HG03095 (cell line): Measurements from ENCODE around the gene DNM2.

Experiments used
- ATAC-seq: cut with Tn5 transposase; IDR thresholded peaks from one replicate; pipeline ENCODE4 v1.9.1; 2021; ENCODE audit warnings: moderate library complexity; ENCODE audit not compliant: unreplicated experiment

Gene DNM2

DNA sequence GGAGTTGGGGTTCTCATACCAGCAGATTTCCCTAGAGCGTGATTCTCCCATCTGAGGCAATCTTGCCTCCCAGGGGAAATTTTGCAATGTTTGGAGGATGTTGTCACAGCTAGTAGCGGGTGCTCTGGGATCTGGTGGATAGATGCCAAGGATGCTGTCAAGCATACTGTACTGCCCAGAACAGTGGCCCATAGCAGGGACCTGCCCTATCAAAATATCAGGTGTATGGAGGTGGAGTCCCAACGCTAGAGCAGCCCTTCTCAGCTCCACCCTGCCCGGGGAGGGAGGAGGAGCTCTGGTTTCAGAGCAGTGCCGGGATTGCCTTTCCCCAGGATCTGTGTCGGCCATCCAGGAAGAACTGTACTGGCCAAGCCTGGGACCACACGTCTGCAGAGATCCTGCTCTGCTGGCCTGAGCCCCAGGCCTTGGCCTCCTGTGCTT is 27.5 kb upstream of the DNM2 start:
- no peak for ATAC-seq

GRCh38 chr19:10691178-10691881 is 26.5 kb upstream of the DNM2 start:
- ATAC-seq, result no peak

DNA sequence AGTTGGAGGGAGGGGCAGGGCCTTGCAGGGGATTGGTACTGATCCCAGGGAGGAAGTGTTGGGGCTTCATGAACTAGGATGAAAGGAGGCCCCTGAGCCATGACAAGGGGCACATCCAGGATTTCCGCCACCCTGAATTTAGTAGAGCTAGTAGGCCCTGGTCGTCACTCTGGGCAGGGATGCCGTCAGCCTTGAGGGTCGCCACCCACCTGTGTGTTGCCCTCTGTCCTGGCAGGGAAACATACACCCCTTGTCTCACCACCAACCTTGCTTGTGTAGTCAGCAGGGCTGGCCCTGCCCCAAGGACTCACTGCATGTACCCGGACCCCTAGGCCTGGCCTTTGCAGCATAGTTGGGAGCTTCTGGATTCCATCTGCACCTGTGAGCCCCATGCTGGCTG is 26.0 kb upstream of the DNM2 start:
- no peak for ATAC-seq

DNA sequence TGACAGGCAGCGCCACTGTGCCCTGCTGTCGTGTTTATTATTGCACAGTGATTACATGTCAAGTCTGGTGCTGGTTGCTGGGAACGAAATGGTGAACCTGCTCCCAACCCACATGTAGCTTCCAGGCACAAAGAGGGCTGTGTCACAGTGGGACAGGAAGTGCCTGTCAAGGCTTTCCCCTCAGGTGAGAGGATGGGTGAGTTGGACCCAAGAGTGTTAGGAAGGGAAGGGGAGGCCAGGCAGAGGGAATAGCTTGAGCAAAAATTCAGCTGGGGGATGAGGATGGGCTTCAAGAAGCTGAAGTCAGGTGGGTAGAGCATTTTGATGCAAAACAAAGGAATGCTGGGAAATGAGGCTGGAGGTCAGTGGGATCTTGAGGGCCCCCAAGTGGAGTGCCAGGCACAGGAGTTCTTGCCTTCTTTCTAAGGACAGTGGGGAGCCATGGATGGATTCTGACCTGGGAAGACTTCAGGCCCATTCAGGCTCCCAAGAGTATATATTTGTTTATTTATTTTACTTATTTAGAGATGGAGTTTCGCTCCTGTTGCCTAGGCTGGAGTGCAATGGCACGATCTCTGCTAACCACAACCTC is 25.1 kb upstream of the DNM2 start:
- ATAC-seq, result no peak

- no peak for ATAC-seq
Measured at GRCh38 chr19:10694706-10695307, 23.1 kb upstream of the DNM2 start.

DNA sequence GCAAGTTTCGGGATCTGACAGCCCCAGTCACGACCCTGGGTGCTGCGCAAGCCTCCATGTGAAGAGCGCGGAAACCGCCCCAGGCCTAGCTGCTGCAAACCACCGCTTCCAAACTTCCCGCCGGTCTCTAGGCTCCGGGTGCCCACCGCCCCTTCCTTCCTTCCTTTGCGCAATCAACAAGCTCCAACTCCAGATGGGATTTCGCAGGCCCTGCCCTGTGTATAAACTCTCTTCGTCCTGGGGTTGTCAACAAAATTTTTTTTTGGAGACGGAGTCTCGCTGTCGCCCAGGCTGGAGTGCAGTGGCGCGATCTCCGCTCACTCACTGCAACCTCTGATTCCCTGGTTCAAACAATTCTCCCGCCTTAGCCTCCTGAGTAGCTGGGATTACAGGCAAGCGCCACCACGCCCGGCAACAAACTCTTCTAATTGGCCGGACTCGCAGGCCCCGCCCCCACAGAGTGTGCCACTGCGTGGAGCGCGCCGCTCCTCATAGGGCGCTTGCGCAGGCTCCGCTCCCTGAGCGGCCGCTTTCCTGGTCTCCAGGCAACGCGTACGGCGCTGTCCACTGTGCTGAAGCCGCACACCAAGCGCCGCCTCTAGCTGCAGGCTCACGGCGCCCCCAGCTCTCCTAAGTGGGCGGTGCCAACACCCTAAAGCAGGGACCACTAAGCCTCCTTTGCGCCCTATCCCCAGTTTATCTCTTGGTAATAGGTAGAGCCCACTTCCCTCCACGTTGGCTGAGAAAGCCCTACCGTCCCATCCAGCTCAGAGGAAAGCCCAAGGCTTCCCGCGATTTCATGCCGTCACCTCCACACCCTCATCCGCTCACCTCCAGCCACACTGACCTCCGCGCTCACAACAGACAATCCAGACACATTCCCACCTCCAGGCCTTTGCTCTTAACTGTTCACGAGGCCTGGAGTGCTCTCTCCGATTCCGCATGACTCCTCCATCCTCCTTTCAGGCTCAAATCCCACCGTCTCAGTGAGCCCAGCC is 22.2 kb upstream of the DNM2 start:
- no peak for ATAC-seq

DNA sequence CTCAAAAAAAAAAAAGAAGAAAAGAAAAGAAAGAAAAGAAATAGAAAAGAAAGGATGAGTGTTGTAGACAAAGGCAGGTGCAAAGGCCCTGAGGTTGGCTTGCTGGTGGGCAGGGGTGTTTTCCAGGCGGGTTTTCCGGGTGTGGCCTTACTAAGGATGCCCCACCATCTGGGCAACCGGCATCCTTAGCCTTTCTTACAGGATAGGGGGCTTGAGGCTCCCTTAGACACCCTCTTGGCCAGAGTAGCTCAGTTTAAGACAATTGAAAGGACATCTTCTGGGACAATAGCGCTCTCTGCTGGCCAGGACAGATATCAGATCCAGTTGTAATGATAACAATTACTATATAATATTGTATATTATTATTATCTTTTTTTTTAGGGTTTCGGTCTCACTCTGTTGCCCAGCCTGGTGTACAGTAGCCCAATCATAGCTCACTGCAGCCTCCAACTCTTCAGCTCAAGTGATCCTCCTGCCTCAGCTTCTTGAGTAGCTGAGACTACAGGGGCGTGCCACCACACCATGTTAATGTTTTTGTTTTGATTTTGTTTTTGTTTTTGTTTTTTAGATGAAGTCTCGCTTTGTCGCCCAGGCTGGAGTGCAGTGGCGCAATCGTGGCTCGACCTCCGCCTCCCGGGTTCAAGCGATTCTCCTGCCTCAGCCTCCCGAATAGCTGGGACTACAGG is 18.1 kb upstream of the DNM2 start:
- no peak for ATAC-seq

DNA sequence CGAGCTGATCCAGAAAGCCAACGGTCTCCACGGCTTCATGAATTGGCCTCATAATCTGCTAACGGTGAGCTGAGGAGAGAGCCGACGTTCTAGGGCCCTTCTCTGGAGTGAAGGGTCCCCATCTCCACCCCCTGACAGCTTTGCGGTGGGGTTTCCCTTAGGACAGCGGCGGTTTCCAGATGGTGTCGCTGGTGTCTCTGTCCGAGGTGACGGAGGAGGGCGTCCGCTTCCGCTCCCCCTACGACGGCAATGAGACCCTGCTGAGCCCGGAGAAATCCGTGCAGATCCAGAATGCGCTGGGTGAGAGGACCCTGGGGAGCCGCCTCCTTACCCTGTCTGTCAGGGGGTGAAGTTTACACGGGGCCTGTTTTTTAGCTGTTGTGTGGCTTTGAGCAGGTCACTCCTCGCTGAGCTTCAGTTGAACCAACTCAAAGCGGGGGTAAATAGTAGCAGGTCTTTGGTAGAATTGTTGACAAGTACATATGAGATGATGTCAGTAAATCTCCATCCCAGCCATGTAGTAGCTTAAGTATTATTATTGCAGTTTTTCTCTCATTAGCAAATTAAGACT is 15.8 kb upstream of the DNM2 start:
- no peak for ATAC-seq

- no peak for ATAC-seq
Measured at GRCh38 chr19:10706990-10707389, 10.9 kb upstream of the DNM2 start.

GRCh38 chr19:10707440-10707839 is 10.4 kb upstream of the DNM2 start:
- no peak for ATAC-seq

- no peak for ATAC-seq
Measured at GRCh38 chr19:10708291-10708690, 9.6 kb upstream of the DNM2 start.

- no peak for ATAC-seq
Measured at GRCh38 chr19:10712045-10712444, 5.8 kb upstream of the DNM2 start.

GRCh38 chr19:10712754-10713153 is 5.1 kb upstream of the DNM2 start:
- no peak for ATAC-seq

GRCh38 chr19:10713317-10713716 is 4.6 kb upstream of the DNM2 start:
- ATAC-seq, result no peak

DNA sequence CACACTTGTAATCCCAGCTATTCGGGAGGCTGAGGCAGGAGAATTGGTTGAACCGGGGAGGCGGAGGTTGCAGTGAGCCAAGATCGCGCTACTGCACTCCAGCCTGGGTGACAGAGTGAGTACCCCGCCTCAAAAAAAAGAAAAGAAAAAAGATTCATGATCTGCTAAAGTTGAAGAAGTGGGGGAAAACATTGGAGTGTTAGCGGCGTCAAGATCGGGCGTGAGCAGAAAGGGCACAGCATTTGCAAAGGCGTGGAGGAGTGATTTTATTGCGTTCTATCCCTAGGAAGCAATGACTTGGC is 874 bp upstream of the DNM2 start:
- ATAC-seq, result no peak

- ATAC-seq, result peak; percentile 8
Measured at GRCh38 chr19:10718205-10719196, 622 bp downstream of the DNM2 start.

- no peak for ATAC-seq
Measured at GRCh38 chr19:10719466-10719961, 1.6 kb downstream of the DNM2 start.

DNA sequence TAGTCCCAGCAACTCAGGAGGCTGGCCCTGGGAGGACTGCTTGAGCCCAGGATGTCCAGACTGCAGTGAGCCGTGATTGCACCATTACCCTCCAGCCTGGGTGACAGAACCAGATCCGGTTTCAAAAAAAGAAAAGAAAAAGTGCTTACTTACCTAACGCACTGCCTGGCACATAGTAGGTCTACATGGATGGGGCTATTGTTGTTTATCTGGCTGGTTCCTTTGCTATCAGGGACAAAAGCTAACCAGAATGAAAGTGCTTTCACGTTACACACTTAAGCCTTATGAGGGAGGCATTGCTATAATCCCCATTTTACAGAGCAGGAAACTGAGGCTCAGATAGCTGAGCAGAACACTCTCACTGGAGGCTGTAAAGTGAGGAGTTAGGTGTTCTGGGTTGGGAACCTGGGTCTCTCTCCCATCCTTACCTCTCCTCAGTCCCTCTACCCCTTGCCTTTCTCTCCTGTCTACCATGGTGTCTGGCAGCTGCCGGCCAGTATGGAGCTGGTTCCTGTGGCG is 2.8 kb downstream of the DNM2 start:
- ATAC-seq, result no peak

- no peak for ATAC-seq
Measured at GRCh38 chr19:10723591-10723990, 5.7 kb downstream of the DNM2 start.
